Caki2 (cell line): ENCODE measurements around the gene TPMT. TPM values are rescaled to one million over a fixed set of nuclear protein-coding genes. Genes with fewer than 3 reads are reported as not detected.

Source experiments
- DNase-seq: peaks from one replicate; pipeline ENCODE4 v3.0.0-alpha.2; 2015; ENCODE audit warnings: low read depth
- in situ Hi-C: cut with HindIII; loops from 2 replicates; pipeline ENCODE4 v1.10.0; 2016; ENCODE audit warnings: low sequenced_read_pairs, low pct_unique_long_range_greater_than_20kb, mixed read lengths
- total RNA-seq: library from RNA; depleted of rRNA; stranded (reverse); fragments of >200 nt; shearing (Covaris generic); gene quantifications from 2 replicates; pipeline ENCODE4 v1.2.3, GENCODE V29; 2014; ENCODE audit warnings: low replicate concordance

Gene TPMT
- total RNA-seq, 1 experiment from 2014 or later, result 11.7 TPM

GRCh38 chr6:18126121-18126520 is 28.8 kb downstream of the TPMT start:
- DNase-seq, result no peak

GRCh38 chr6:18122128-18123093 is 32.5 kb downstream of the TPMT start, which contains the start of gene NHLRC1:
Gene NHLRC1, minus strand, starts transcription at chr6:18122677. Its CDS starts 71 bp downstream, at chr6:18122606.
- in situ Hi-C loops, result no loop called here

More at GRCh38 chr6:18126121-18126520, 28.8 kb downstream of the TPMT start:
- in situ Hi-C loops, result no loop called here

GRCh38 chr6:18121580-18122127 is 33.2 kb downstream of the TPMT start:
- no peak for DNase-seq
- in situ Hi-C loops, result no loop called here

More at GRCh38 chr6:18122128-18123093, 32.5 kb downstream of the TPMT start, which contains the start of gene NHLRC1:
- peak; percentile 90 for DNase-seq

GRCh38 chr6:18119236-18119635 is 35.6 kb downstream of the TPMT start:
- in situ Hi-C loops, result no loop called here
- no peak for DNase-seq

- in situ Hi-C loops, result no loop called here
Observed at GRCh38 chr6:18118330-18118729, 36.5 kb downstream of the TPMT start.

GRCh38 chr6:18117136-18117535 is 37.7 kb downstream of the TPMT start:
- in situ Hi-C loops, result no loop called here
- DNase-seq, result no peak

More at GRCh38 chr6:18118330-18118729, 36.5 kb downstream of the TPMT start:
- DNase-seq, result no peak

- DNase-seq, result no peak
Observed at GRCh38 chr6:18115356-18115755, 39.5 kb downstream of the TPMT start.

GRCh38 chr6:18110162-18110561 is 44.7 kb downstream of the TPMT start:
- no peak for DNase-seq
- in situ Hi-C loops, result no loop called here

More at GRCh38 chr6:18115356-18115755, 39.5 kb downstream of the TPMT start:
- in situ Hi-C loops, result no loop called here

- no peak for DNase-seq
- in situ Hi-C loops, result no loop called here
Observed at GRCh38 chr6:18107061-18107460, 47.8 kb downstream of the TPMT start.

- in situ Hi-C loops, result no loop called here
- no peak for DNase-seq
Observed at GRCh38 chr6:18102783-18103509, 51.9 kb downstream of the TPMT start.

- DNase-seq, result no peak
- in situ Hi-C loops, result no loop called here
Observed at GRCh38 chr6:18101873-18102272, 53.0 kb downstream of the TPMT start.

GRCh38 chr6:18101271-18101670 is 53.6 kb downstream of the TPMT start:
- in situ Hi-C loops, result no loop called here
- no peak for DNase-seq

- in situ Hi-C loops, result no loop called here
- no peak for DNase-seq
Observed at GRCh38 chr6:18100296-18100695, 54.6 kb downstream of the TPMT start.

- DNase-seq, result no peak
- in situ Hi-C loops, result no loop called here
Observed at GRCh38 chr6:18099511-18099910, 55.4 kb downstream of the TPMT start.

- in situ Hi-C loops, result no loop called here
- DNase-seq, result no peak
Observed at GRCh38 chr6:18096423-18096822, 58.5 kb downstream of the TPMT start.

GRCh38 chr6:18091382-18091781 is 63.5 kb downstream of the TPMT start:
- DNase-seq, result no peak
- in situ Hi-C loops, result no loop called here

- no peak for DNase-seq
Observed at GRCh38 chr6:18090349-18090786, 64.5 kb downstream of the TPMT start.

GRCh38 chr6:18088419-18089296 is 66.2 kb downstream of the TPMT start:
- no peak for DNase-seq

More at GRCh38 chr6:18090349-18090786, 64.5 kb downstream of the TPMT start:
- in situ Hi-C loops, result no loop called here

More at GRCh38 chr6:18088419-18089296, 66.2 kb downstream of the TPMT start:
- in situ Hi-C loops, result no loop called here
